Ishikawa (cell line): Measurements from ENCODE around the gene MB.
A peak's percentile ranks its signal among the peaks of the same experiment; 100 is the strongest.

Experiments used
- CEBPB ChIP-seq: IDR thresholded peaks from 2 replicates; pipeline ENCODE4 v1.6.1; 2012
- EGR1 ChIP-seq: IDR thresholded peaks from 2 replicates; pipeline ENCODE4 v1.6.1; 2012
- EP300 ChIP-seq: IDR thresholded peaks from 2 replicates; pipeline ENCODE4 v1.6.1; 2012; ENCODE audit warnings: borderline replicate concordance
- FOXM1 ChIP-seq: IDR thresholded peaks from 2 replicates; pipeline ENCODE4 v1.6.1; 2012; ENCODE audit warnings: low read depth, borderline replicate concordance
- NFIC ChIP-seq: IDR thresholded peaks from 2 replicates; pipeline ENCODE4 v1.6.1; 2012
- RAD21 ChIP-seq: IDR thresholded peaks from 2 replicates; pipeline ENCODE4 v1.6.1; 2012; ENCODE audit warnings: low read depth
- REST ChIP-seq: IDR thresholded peaks from 2 replicates; pipeline ENCODE4 v1.6.1; 2012; ENCODE audit warnings: low read depth, mild to moderate bottlenecking
- TAF1 ChIP-seq: IDR thresholded peaks from 2 replicates; pipeline ENCODE4 v1.6.1; 2012; ENCODE audit warnings: low read depth, mild to moderate bottlenecking
- TCF12 ChIP-seq: IDR thresholded peaks from 2 replicates; pipeline ENCODE4 v1.6.1; 2012; ENCODE audit warnings: low read depth
- TEAD4 ChIP-seq: IDR thresholded peaks from 2 replicates; pipeline ENCODE4 v1.6.1; 2012
- USF1 ChIP-seq: IDR thresholded peaks from 2 replicates; pipeline ENCODE4 v1.6.1; 2012
- YY1 ChIP-seq: IDR thresholded peaks from 2 replicates; pipeline ENCODE4 v1.6.1; 2012; ENCODE audit warnings: low read depth
- ZBTB7A ChIP-seq: IDR thresholded peaks from 2 replicates; pipeline ENCODE4 v1.6.1; 2012; ENCODE audit warnings: low read depth
- TF ChIP-seq, protein P1 (sequence below): IDR thresholded peaks from 2 replicates; pipeline ENCODE4 v1.6.1; 2012

MB gene

DNA sequence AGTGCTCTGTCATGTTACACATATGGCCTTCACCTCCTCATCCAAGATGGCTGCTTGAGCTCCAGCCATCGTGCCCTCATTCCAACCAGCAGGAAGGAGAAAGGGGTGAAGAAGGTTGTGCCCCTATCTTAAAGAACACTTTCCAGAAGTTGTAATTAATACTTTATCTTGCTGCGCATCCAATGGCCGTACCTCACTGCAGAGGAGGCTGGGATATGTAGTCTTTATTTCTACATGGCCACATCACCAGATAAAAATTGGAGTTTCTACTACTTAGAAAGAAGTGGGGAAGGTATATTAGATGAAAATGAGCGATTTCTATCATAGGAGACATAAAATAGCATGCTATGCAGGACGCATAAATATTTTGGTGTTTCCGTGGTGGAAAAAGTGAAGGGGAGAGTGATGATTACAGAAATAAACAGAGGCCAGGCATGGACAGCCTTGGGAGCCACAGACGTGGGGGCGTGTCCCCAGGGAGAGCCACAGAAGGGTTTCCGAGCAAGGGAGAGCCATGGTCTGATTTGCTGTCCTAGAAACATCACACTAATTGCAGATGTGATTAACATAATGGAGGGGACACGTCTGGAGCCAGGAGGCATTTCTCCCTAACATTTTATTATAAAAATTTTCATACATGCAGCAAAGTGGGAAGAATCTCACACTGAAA, 8.8 kb upstream of the MB start:
- no peak for TF ChIP-seq REST
- TF ChIP-seq EGR1, result no peak
- no peak for TF ChIP-seq ZBTB7A

DNA sequence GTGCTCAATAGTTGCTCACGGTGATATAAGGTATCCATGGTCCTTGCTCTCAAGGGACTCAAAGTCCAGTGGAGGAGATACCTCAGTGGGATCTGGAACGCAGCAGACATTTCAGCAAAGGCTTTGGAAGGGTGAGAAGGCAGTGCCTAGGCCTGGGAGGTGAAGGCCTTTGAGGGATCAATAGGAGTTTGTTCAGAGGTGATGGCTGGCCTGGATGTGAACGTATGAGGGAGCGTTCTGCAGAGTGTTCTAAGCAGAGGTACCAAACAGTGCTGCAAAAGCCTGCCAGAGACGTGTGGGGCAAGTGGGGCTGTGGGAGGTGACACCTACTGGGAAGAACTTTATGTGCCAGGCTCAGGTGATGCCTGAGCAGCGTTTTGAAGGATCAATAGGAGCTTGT, 7.4 kb upstream of the MB start:
- no peak for TF ChIP-seq FOXM1
- no peak for TF ChIP-seq EGR1
- TF ChIP-seq YY1, result no peak
- no peak for TF ChIP-seq USF1
- TF ChIP-seq NFIC, result no peak
- TF ChIP-seq ZBTB7A, result no peak
- no peak for TF ChIP-seq CEBPB
- no peak for TF ChIP-seq TEAD4
- TF ChIP-seq TAF1, result no peak
- TF ChIP-seq REST, result no peak

GRCh38 chr22:35622191-35622913, 5.2 kb upstream of the MB start:
- TF ChIP-seq EGR1 (no peak), ZBTB7A (peak; percentile 59; the same call in 1 of the 2 replicates), TAF1 (no peak), TCF12 (peak; percentile 80), NFIC (peak; percentile 77), EP300 (peak; percentile 70; the same call in 1 of the 2 replicates), TEAD4 (peak; percentile 24; the same call in 1 of the 2 replicates)

DNA sequence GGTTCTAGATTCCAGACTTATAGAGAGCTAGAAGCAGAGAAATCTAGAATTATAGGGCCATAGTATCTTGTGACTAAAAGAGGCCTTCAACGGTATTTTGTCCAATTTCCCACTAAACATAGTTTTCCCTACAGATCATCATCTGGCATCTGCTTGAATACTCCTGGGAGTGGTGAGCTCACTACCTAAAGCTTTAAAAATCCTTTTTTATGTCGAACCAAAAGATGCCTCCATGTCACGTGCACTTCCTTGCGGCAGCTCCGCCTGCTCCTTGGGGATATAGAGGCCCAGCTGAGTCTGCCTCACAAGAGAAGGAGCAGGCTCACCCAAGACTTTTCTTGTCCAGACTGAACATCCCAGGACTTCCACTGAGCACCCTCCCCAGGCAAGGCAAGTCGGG, 4.3 kb upstream of the MB start:
- TF ChIP-seq, protein P1, sequence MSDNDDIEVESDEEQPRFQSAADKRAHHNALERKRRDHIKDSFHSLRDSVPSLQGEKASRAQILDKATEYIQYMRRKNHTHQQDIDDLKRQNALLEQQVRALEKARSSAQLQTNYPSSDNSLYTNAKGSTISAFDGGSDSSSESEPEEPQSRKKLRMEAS, result no peak
- no peak for TF ChIP-seq EGR1
- TF ChIP-seq USF1, result no peak

GRCh38 chr22:35620624-35621251, 3.6 kb upstream of the MB start:
- TF ChIP-seq ZBTB7A (no peak), EGR1 (no peak), FOXM1 (no peak), YY1 (no peak), CEBPB (no peak), NFIC (no peak), TEAD4 (no peak), USF1 (no peak), EP300 (no peak), REST (no peak), RAD21 (no peak), TAF1 (no peak)
